ENCODE measurements around the gene PHYKPL.

DNA sequence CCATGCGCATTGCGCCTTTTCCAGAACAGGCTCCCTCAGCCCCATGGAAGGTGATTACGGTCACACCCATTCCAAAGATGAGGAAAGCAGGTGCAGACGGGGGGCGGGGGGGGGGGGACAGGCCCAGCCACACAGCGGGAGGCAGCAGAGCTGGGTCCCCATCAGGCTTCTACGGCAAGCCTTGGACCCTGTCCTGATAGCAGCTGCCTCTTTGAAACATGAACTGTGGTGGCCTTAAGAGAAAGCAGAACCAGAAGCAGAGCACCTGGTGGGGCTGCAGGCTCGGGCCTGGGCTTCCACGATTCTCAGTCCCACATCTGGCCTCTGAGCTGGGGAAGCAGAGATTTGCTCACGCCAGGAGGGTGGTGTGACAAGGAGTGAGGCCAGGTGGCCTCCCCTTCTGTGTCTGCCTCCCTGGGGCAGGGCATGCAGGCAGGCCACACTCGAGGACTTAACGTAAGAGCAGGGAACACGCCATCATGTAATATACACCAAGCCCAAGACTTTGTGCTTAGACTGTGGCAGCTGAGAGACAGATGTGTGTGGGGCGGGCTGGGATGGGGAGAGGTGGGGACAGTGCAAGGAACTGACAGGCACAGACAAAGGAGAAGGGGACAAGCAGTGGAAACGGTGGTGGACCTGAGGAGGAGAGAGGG, 14.2 kb upstream of the PHYKPL start:
- TF ChIP-seq, protein P1, sequence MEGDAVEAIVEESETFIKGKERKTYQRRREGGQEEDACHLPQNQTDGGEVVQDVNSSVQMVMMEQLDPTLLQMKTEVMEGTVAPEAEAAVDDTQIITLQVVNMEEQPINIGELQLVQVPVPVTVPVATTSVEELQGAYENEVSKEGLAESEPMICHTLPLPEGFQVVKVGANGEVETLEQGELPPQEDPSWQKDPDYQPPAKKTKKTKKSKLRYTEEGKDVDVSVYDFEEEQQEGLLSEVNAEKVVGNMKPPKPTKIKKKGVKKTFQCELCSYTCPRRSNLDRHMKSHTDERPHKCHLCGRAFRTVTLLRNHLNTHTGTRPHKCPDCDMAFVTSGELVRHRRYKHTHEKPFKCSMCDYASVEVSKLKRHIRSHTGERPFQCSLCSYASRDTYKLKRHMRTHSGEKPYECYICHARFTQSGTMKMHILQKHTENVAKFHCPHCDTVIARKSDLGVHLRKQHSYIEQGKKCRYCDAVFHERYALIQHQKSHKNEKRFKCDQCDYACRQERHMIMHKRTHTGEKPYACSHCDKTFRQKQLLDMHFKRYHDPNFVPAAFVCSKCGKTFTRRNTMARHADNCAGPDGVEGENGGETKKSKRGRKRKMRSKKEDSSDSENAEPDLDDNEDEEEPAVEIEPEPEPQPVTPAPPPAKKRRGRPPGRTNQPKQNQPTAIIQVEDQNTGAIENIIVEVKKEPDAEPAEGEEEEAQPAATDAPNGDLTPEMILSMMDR (IDR thresholded peaks at IDR 0.05), result no peak
- TF ChIP-seq POLR2A (IDR thresholded peaks at IDR 0.05) (no peak), POLR2AphosphoS5 (IDR thresholded peaks at IDR 0.05) (no peak)
